Measurements from ENCODE around the gene CFTR.

CFTR gene

GRCh38 chr7:117596134-117596533 lies 116.3 kb downstream of the CFTR start:
- Mint-ChIP-seq H3K9me3 (no peaks in the 10 kb centered on the region), H3K36me3 (no peaks in the 10 kb centered on the region)

GRCh38 chr7:117597755-117598154 lies 117.9 kb downstream of the CFTR start:
- no peak overlapping the region for H3K4me3 Mint-ChIP-seq
- no peaks in the 10 kb centered on the region for H3K36me3 Mint-ChIP-seq
- no peaks in the 10 kb centered on the region for H3K9me3 Mint-ChIP-seq
- H3K27me3 Mint-ChIP-seq = no peaks in the 10 kb centered on the region
- H3K4me1 Mint-ChIP-seq = no peaks in the 10 kb centered on the region
- H3K27ac Mint-ChIP-seq = no peak overlapping the region

More at GRCh38 chr7:117596134-117596533, 116.3 kb downstream of the CFTR start:
- no peak overlapping the region for H3K4me3 Mint-ChIP-seq
- no peaks in the 10 kb centered on the region for H3K4me1 Mint-ChIP-seq
- no peaks in the 10 kb centered on the region for H3K27me3 Mint-ChIP-seq
- H3K27ac Mint-ChIP-seq = no peak overlapping the region

- H3K27ac Mint-ChIP-seq = no peak overlapping the region
- H3K4me1 Mint-ChIP-seq = no peaks in the 10 kb centered on the region
- no peaks in the 10 kb centered on the region for H3K36me3 Mint-ChIP-seq
- H3K27me3 Mint-ChIP-seq = no peaks in the 10 kb centered on the region
- H3K4me3 Mint-ChIP-seq = no peak overlapping the region
- no peaks in the 10 kb centered on the region for H3K9me3 Mint-ChIP-seq
Observed at GRCh38 chr7:117600911-117601310, 121.1 kb downstream of the CFTR start.

- no peak overlapping the region for H3K4me3 Mint-ChIP-seq
Observed at GRCh38 chr7:117603627-117604026, 123.8 kb downstream of the CFTR start.

GRCh38 chr7:117605712-117606111 lies 125.9 kb downstream of the CFTR start:
- Mint-ChIP-seq H3K27me3 (no peaks in the 10 kb centered on the region), H3K36me3 (no peaks in the 10 kb centered on the region), H3K4me1 (no peaks in the 10 kb centered on the region), H3K9me3 (no peaks in the 10 kb centered on the region), H3K27ac (no peak overlapping the region), H3K4me3 (no peak overlapping the region)

More at GRCh38 chr7:117603627-117604026, 123.8 kb downstream of the CFTR start:
- Mint-ChIP-seq H3K27ac (no peak overlapping the region), H3K4me1 (no peaks in the 10 kb centered on the region), H3K27me3 (no peaks in the 10 kb centered on the region), H3K36me3 (no peaks in the 10 kb centered on the region), H3K9me3 (no peaks in the 10 kb centered on the region)

- Mint-ChIP-seq H3K36me3 (no peaks in the 10 kb centered on the region), H3K27me3 (no peaks in the 10 kb centered on the region), H3K4me3 (no peak overlapping the region), H3K4me1 (no peaks in the 10 kb centered on the region), H3K9me3 (no peaks in the 10 kb centered on the region), H3K27ac (no peak overlapping the region)
Observed at GRCh38 chr7:117606132-117606531, 126.3 kb downstream of the CFTR start.

GRCh38 chr7:117610396-117610795 lies 130.6 kb downstream of the CFTR start:
- Mint-ChIP-seq H3K9me3 (no peaks in the 10 kb centered on the region), H3K4me3 (no peak overlapping the region), H3K4me1 (no peaks in the 10 kb centered on the region), H3K36me3 (no peaks in the 10 kb centered on the region), H3K27me3 (no peaks in the 10 kb centered on the region), H3K27ac (no peak overlapping the region)

- H3K4me3 Mint-ChIP-seq = no peak overlapping the region
- no peak overlapping the region for H3K27ac Mint-ChIP-seq
Observed at GRCh38 chr7:117612637-117613036, 132.8 kb downstream of the CFTR start.

GRCh38 chr7:117616694-117617093 lies 136.9 kb downstream of the CFTR start:
- no peaks in the 10 kb centered on the region for H3K4me1 Mint-ChIP-seq
- H3K4me3 Mint-ChIP-seq = no peak overlapping the region
- no peaks in the 10 kb centered on the region for H3K36me3 Mint-ChIP-seq
- H3K27me3 Mint-ChIP-seq = no peaks in the 10 kb centered on the region
- peaks cover 4% of the 10 kb centered on the region for H3K9me3 Mint-ChIP-seq
- no peak overlapping the region for H3K27ac Mint-ChIP-seq

More at GRCh38 chr7:117612637-117613036, 132.8 kb downstream of the CFTR start:
- no peaks in the 10 kb centered on the region for H3K9me3 Mint-ChIP-seq
- H3K27me3 Mint-ChIP-seq = no peaks in the 10 kb centered on the region
- H3K36me3 Mint-ChIP-seq = no peaks in the 10 kb centered on the region
- H3K4me1 Mint-ChIP-seq = no peaks in the 10 kb centered on the region

- Mint-ChIP-seq H3K4me3 (no peak overlapping the region), H3K27me3 (no peaks in the 10 kb centered on the region), H3K27ac (no peak overlapping the region), H3K9me3 (peaks cover 4% of the 10 kb centered on the region), H3K36me3 (no peaks in the 10 kb centered on the region), H3K4me1 (no peaks in the 10 kb centered on the region)
Observed at GRCh38 chr7:117619681-117620080, 139.9 kb downstream of the CFTR start.

- Mint-ChIP-seq H3K9me3 (peaks cover 4% of the 10 kb centered on the region), H3K27me3 (no peaks in the 10 kb centered on the region), H3K4me3 (no peak overlapping the region), H3K4me1 (no peaks in the 10 kb centered on the region), H3K27ac (no peak overlapping the region), H3K36me3 (no peaks in the 10 kb centered on the region)
Observed at GRCh38 chr7:117621075-117621618, 141.3 kb downstream of the CFTR start.

GRCh38 chr7:117623606-117624005 lies 143.8 kb downstream of the CFTR start:
- no peaks in the 10 kb centered on the region for H3K36me3 Mint-ChIP-seq
- no peak overlapping the region for H3K27ac Mint-ChIP-seq
- no peaks in the 10 kb centered on the region for H3K27me3 Mint-ChIP-seq
- peaks cover 4% of the 10 kb centered on the region for H3K9me3 Mint-ChIP-seq
- H3K4me3 Mint-ChIP-seq = no peak overlapping the region
- no peaks in the 10 kb centered on the region for H3K4me1 Mint-ChIP-seq

- H3K4me1 Mint-ChIP-seq = no peaks in the 10 kb centered on the region
- H3K4me3 Mint-ChIP-seq = no peak overlapping the region
- H3K27me3 Mint-ChIP-seq = no peaks in the 10 kb centered on the region
- H3K36me3 Mint-ChIP-seq = no peaks in the 10 kb centered on the region
- H3K9me3 Mint-ChIP-seq = peaks cover 6% of the 10 kb centered on the region
- no peak overlapping the region for H3K27ac Mint-ChIP-seq
Observed at GRCh38 chr7:117630501-117630900, 150.7 kb downstream of the CFTR start.

- H3K27ac Mint-ChIP-seq = no peak overlapping the region
- peaks cover 6% of the 10 kb centered on the region for H3K9me3 Mint-ChIP-seq
- no peaks in the 10 kb centered on the region for H3K36me3 Mint-ChIP-seq
- H3K27me3 Mint-ChIP-seq = no peaks in the 10 kb centered on the region
- H3K4me3 Mint-ChIP-seq = no peak overlapping the region
- H3K4me1 Mint-ChIP-seq = no peaks in the 10 kb centered on the region
Observed at GRCh38 chr7:117630907-117631564, 151.2 kb downstream of the CFTR start.

GRCh38 chr7:117631652-117632051 lies 151.8 kb downstream of the CFTR start:
- no peaks in the 10 kb centered on the region for H3K27me3 Mint-ChIP-seq
- H3K36me3 Mint-ChIP-seq = no peaks in the 10 kb centered on the region
- no peak overlapping the region for H3K4me3 Mint-ChIP-seq
- no peaks in the 10 kb centered on the region for H3K4me1 Mint-ChIP-seq
- no peak overlapping the region for H3K27ac Mint-ChIP-seq
- peaks cover 6% of the 10 kb centered on the region for H3K9me3 Mint-ChIP-seq

- peaks cover 1% of the 10 kb centered on the region for H3K27me3 Mint-ChIP-seq
- H3K27ac Mint-ChIP-seq = no peak overlapping the region
- no peak overlapping the region for H3K4me3 Mint-ChIP-seq
- H3K4me1 Mint-ChIP-seq = no peaks in the 10 kb centered on the region
- no peaks in the 10 kb centered on the region for H3K36me3 Mint-ChIP-seq
- H3K9me3 Mint-ChIP-seq = no peaks in the 10 kb centered on the region
Observed at GRCh38 chr7:117637937-117638336, 158.1 kb downstream of the CFTR start.

GRCh38 chr7:117639966-117640365 lies 160.1 kb downstream of the CFTR start:
- H3K36me3 Mint-ChIP-seq = no peaks in the 10 kb centered on the region
- H3K27ac Mint-ChIP-seq = no peak overlapping the region
- H3K27me3 Mint-ChIP-seq = peaks cover 1% of the 10 kb centered on the region
- H3K9me3 Mint-ChIP-seq = no peaks in the 10 kb centered on the region
- H3K4me1 Mint-ChIP-seq = no peaks in the 10 kb centered on the region
- no peak overlapping the region for H3K4me3 Mint-ChIP-seq
